GM08714 (cell line): ENCODE data around the gene DNM2.
"Not testable (repeated sequence)": the region's sequence is repeated elsewhere in the genome, so short reads cannot be mapped to it uniquely, and the experiment has no call there.

Source experiments
- H3K4me3 ChIP-seq: fragments of 200-500 bp; sonication (Bioruptor generic); 2 replicates; pipeline ENCODE4 v1.5.1; 2014; ENCODE audit warnings: mild to moderate bottlenecking, low read length, inconsistent platforms
- ZNF274 ChIP-seq: IDR thresholded peaks from 2 replicates; pipeline ENCODE4 v1.6.1; 2012; ENCODE audit warnings: mild to moderate bottlenecking, low read depth, low read length

Gene DNM2

DNA sequence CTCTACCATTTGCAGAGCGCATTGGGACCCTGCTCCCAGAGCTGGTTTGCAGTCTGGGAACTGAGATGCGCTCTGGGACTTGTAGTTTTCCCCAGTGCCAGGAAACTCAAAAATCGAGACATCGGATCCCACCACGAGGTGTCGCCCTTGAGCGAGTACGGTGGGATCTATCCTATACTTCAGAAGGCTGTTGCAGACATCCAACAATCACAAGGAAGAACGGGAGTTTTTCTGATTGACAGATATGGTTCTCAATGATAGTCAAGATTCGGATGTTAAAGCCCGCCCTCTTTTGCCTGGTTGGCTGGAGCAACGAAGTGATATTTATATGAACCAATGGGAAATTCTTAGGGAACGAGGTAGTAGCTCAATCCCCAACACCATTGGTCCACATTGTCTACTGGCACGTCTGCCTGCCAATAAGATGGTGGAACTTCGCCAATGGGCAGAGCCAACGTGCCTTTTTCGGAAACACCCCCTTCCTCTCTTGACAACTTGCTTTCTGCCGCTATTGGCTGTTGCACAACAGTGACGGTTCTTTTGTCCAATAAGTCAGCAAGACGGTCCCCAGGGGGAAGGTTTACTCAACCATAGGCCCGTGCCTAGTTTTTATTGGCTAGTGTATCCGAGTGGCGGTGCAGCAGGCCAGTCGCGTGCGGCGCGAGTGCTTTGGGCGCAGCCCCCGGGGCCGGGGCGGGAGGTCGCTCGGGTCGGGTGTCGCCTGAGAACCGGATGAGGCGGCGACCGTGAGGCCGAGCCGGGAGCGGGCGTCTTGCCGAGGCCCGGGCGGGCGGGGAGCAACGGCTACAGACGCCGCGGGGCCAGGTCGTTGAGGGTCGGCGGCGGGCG lies at the start of gene DNM2:
Gene DNM2 (plus strand): TSS at position 724 of the 849 bp plus-strand sequence. CDS start 164 bp downstream, outside the sequence.
- peak within 1 kb of the TSS; percentile 84 for H3K4me3 ChIP-seq
- no peak for TF ChIP-seq ZNF274

DNA sequence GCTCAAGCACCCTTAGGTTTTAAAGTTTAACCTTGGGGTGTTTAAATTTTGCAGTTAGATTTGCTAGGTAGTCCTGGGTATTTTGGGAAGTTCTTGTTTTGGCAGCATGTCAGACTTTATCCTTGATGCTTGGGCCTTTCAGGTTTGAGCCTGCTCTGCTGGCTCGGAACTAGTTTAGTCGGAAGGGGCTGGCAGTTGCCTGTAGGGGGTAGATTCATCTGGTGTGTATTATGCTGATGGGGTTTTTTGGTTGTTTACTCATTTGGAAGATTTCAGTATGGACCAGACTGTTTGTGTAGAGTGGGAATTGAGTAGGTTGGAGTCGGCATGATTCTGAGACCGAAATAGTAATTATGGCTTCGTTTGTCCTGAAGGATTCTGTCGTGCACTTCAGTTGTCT lies 48.6 kb upstream of the DNM2 start:
- H3K4me3 ChIP-seq, result no peak overlapping the region
- no peak for TF ChIP-seq ZNF274

DNA sequence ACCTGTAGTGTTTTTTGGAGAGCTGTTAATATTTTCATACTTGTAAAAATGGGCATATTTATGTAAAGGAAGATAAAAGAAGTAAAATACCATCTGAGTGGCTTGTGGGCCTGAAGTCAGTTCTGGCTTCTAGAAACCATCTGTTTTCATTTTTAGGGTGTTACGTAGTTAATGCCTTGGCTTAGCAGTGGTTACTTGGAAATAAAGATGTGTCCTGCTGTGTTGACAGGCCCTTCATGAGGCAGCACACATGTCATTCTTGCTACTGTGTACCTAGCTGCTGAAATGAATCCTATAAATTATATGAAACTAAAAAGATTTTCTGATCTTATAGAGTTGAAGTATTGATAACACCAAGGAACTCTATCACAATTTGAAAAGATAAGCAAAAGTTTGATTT lies 47.7 kb upstream of the DNM2 start:
- TF ChIP-seq ZNF274, result no peak
- H3K4me3 ChIP-seq, result no peak overlapping the region

DNA sequence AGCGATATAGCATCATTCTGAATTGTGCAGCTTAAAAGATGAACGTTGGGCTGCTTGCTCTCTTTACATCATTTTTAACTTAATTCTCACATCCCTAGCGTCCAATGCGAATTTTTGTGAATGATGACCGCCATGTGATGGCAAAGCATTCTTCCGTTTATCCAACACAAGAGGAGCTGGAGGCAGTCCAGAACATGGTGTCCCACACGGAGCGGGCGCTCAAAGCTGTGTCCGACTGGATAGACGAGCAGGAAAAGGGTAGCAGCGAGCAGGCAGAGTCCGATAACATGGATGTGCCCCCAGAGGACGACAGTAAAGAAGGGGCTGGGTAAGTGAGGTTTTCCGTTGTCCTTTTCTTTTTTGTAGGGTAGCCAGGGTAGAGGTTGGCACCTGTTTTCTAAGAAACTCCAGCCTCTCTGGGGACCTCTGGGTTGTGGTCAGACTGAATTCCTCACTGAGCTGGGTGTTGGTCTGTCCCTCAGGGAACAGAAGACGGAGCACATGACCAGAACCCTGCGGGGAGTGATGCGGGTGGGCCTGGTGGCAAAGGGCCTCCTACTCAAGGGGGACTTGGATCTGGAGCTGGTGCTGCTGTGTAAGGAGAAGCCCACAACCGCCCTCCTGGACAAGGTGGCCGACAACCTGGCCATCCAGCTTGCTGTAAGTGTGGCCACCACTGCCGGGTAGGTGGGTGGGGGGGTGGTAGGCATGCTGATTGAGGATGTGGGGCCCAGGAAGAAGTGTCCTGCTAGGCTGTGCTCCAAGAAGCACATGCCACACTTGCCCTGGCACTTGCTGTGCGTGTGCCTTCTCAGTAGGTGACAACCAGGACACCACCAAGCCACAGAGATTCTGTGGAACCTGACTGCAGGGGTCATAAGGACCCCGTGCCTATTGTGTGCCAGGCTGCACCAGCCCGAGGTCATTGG lies 46.7 kb upstream of the DNM2 start:
- TF ChIP-seq ZNF274, result no peak
- no peak overlapping the region for H3K4me3 ChIP-seq

DNA sequence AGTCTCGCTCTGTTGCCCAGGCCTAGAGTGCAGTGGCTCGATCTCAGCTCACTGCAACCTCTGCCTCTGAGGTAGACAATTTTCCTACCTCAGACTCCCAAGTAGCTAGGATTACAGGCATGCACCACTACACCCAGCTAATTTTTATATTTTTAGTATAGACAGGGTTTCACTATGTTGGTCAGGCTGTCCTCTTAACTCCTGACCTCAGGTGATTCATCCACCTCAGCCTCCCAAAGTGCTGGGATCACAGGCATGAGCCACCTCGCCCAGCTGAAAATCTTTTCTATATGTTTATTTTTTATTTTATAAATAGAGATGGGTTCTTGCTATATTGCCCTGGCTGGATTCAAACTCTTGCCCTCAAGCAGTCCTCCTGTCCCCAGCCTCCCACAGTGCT lies 46.0 kb upstream of the DNM2 start:
- H3K4me3 ChIP-seq, result not testable (repeated sequence)

DNA sequence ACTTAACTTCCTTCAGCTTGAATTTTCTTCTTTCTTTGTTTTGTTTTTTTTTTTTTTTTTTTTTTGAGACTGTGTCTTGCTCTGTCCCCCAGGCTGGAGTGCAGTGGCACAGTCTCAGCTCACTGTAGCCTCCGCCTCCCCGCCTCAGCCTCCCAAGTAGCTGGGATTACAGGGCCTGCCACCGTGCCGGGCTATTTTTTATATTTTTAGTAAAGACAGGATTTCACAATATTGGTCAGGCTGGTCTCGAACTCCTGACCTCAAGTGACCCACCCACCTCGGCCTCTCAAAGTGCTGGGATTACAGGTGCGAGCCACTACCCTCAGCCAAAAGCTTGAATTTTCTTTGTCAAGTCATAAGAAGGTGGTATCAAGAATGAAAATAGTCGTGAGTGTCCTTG lies 42.7 kb upstream of the DNM2 start:
- H3K4me3 ChIP-seq, result not testable (repeated sequence)

DNA sequence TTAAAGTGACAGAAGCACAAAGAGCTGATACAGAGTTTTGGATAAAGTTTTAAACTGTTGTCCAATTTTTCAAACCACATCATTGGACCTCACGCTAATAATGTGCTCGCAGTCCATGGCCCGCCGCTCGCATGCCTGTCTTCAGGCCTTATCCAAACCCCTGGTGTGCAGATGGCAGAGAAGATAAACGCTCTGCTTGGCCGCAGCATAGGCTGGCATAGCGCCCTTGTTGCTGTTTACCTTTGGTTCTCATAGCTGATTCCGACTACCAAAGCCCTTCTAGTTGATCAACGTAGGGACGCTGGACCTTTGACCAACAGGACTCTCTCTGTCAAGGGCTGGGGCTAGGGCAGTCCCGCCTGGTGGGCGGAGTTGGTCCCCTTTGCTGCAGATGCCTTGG lies 40.1 kb upstream of the DNM2 start:
- H3K4me3 ChIP-seq, result no peak overlapping the region
- no peak for TF ChIP-seq ZNF274

DNA sequence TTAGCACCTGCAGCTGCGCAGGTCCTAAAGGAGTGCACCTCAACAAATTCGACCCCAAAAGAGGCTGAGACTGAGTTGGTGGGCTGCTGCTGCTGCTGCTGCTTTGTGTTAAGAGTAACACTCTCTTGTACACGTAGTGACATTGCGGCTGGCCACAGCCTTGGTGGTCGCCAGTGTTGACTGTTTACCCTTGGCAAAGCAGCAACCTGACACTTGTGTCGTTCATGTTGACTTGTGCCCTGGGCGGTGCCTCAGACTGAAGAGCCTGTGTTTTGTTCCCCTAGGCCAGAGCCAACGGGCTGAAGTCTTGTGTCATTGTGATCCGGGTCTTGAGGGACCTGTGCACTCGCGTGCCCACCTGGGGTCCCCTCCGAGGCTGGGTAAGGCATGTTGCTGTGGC lies 39.1 kb upstream of the DNM2 start:
- no peak overlapping the region for H3K4me3 ChIP-seq
- TF ChIP-seq ZNF274, result no peak

DNA sequence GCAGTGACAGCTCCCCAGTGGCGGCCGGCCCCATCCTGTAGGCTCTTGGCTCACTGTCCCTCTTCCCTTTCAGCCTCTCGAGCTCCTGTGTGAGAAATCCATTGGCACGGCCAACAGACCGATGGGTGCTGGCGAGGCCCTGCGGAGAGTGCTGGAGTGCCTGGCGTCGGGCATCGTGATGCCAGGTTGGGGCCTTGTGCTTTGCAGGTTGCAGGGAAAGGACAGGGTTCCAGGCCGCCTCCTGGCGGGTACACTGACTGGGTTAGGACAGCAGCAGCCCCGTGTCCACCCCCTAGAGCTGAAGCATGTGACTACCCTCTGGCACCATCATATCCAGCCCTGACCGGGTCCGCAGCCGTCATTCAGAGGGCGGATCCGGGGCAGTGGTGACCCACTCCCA lies 38.1 kb upstream of the DNM2 start:
- H3K4me3 ChIP-seq, result no peak overlapping the region
- TF ChIP-seq ZNF274, result no peak

DNA sequence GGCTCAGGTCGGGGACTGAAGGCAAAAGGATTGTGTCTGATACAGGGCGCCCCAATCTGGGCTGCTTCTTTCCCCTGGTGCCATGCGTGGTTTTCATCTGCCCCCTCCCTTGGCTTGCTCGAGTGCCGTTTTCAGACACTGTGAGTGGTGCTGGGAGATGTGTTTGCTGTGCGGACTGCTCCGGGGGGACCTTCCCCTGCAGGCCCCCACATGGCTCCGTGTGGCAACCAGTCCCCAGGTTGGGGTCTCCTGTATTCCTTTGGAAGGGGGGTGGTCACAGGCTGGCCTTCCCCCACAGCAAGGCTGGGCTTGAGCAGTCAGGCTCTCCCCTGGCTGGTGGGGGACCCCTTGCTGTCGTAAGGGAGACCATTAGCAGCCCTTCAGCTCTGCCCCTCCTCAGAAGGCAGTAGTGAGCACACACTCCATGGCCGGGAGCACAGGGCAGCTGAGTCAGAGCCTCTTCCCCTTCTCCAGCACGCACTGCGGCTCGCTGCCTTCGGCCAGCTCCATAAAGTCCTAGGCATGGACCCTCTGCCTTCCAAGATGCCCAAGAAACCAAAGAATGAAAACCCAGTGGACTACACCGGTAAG lies 37.2 kb upstream of the DNM2 start:
- no peak overlapping the region for H3K4me3 ChIP-seq
- no peak for TF ChIP-seq ZNF274

DNA sequence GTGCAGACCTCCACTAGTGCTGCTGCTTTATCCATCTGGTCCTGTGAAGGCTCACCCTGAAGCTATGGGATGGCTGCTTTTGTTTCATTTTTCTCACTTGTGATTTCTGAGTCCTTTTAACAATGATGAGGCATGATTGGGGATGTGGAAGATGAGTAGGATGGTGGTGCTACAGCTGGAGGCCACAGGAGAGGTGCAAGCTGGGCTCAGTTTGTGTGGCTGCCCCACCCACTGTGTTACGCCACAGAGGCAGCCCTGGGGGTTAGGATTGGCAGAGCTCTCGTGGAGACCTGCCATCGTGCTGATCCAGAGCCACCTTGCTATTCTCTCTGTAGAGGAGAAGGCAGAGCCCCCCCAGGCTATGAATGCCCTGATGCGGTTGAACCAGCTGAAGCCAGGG lies 36.2 kb upstream of the DNM2 start:
- H3K4me3 ChIP-seq, result no peak overlapping the region
- TF ChIP-seq ZNF274, result no peak

DNA sequence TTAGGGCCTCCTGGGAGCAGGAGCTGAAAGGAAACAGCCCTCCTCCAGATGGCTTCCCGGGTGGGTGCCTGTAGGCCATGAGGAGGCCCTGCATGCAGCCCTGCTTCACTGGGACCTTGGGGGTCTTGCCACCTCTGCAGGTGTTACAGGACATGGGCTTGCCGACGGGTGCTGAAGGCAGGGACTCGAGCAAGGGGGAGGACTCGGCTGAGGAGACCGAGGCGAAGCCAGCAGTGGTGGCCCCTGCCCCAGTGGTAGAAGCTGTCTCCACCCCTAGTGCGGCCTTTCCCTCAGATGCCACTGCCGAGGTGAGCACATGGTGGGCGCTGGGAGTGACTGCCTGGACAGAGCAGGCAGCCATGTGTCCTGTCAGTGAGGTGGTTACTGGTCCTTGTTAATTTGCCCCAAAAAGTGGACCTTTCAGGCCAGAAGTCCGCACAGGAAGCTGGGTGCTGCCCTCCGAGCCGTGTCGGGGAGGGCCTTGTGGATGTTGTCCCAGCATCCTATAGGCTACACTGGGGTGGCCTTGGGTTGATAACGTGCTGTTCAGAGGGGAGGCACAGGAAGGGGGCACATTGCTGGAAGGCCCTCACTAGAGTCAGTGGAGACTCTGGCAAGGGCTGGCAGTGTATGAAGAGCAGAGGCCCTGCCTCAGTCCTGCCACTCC lies 35.3 kb upstream of the DNM2 start:
- no peak overlapping the region for H3K4me3 ChIP-seq
- TF ChIP-seq ZNF274, result no peak

DNA sequence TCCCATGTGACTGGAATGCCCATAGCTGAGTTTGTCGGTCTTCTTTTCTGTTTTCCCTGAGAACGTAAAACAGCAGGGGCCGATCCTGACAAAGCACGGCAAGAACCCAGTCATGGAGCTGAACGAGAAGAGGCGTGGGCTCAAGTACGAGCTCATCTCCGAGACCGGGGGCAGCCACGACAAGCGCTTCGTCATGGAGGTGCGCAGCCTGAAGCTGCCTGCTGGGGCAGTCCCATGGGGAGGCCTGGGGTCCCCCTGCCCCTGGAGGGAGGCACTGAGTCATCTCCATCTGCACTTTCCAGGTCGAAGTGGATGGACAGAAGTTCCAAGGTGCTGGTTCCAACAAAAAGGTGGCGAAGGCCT lies 34.8 kb upstream of the DNM2 start:
- no peak for TF ChIP-seq ZNF274
- no peak overlapping the region for H3K4me3 ChIP-seq

DNA sequence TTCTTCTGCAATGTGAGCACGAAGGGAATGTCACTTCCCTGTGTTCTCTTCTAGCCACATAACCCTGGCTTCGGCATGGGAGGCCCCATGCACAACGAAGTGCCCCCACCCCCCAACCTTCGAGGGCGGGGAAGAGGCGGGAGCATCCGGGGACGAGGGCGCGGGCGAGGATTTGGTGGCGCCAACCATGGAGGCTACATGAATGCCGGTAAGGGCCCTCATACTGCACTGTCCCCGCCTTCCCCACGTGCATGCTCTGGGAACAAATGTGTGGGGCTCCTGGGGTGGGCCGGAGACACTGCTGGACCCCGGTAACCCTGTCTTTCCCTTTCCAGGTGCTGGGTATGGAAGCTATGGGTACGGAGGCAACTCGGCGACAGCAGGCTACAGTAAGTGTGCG lies 34.3 kb upstream of the DNM2 start:
- TF ChIP-seq ZNF274, result no peak
- H3K4me3 ChIP-seq, result no peak overlapping the region
